WTC11 (cell line): Measurements from ENCODE around the gene ACOX3. TPM values are rescaled to one million over a fixed set of nuclear protein-coding genes. Genes with fewer than 3 reads are reported as not detected.

Experiments used
- ATAC-seq: fragments of 200-7000 bp; cut with Tn5 transposase; 2 replicates; pipeline ENCODE4 v1.10.0; 2021; ENCODE audit warnings: mild to moderate bottlenecking, moderate library complexity
- CTCF ChIA-PET: fragments of 300-600 bp; sonication (Branson Sonifier 250); formaldehyde crosslinking; loops from one replicate; lab custom pipeline; 2021; ENCODE audit warnings: antibody characterized with exemption; lab: Charles Lee
- POLR2A ChIA-PET: fragments of 350-600 bp; sonication (Branson Sonifier 250); formaldehyde crosslinking; loops from one replicate; lab custom pipeline; 2021; ENCODE audit warnings: antibody characterized with exemption; lab: Charles Lee
- DNase-seq: peaks from one replicate; pipeline ENCODE4 v3.0.0; 2021; ENCODE audit warnings: low spot score
- H3K27ac Mint-ChIP-seq: 2 replicates; pipeline ENCODE4 v1.8.0; 2021; ENCODE audit warnings: mixed read lengths
- H3K27me3 Mint-ChIP-seq: 2 replicates; pipeline ENCODE4 v1.8.0; 2021; ENCODE audit warnings: low read depth, mild to moderate bottlenecking, moderate library complexity, mixed read lengths
- H3K36me3 Mint-ChIP-seq: 2 replicates; pipeline ENCODE4 v1.8.0; 2021; ENCODE audit warnings: mixed read lengths
- H3K4me1 Mint-ChIP-seq: 2 replicates; pipeline ENCODE4 v1.8.0; 2022; ENCODE audit warnings: mixed read lengths
- H3K4me3 Mint-ChIP-seq: 2 replicates; pipeline ENCODE4 v1.8.0; 2021; ENCODE audit warnings: mild to moderate bottlenecking, moderate library complexity, mixed read lengths
- H3K9me3 Mint-ChIP-seq: 2 replicates; pipeline ENCODE4 v1.8.0; 2021; ENCODE audit warnings: mixed read lengths
- CREB1 ChIP-seq: sonication (generic); formaldehyde crosslinking; IDR thresholded peaks from 2 replicates; pipeline ENCODE4 v1.8.0; 2023; ENCODE audit warnings: mild to moderate bottlenecking, missing genetic modification reagents
- ELF4 ChIP-seq: sonication (generic); formaldehyde crosslinking; IDR thresholded peaks from 2 replicates; pipeline ENCODE4 v1.8.1; 2022; ENCODE audit warnings: low read depth, mild to moderate bottlenecking, moderate library complexity, missing genetic modification reagents
- FOXP1 ChIP-seq: sonication (generic); formaldehyde crosslinking; IDR thresholded peaks from 2 replicates; pipeline ENCODE4 v1.8.0; 2022; ENCODE audit warnings: missing genetic modification reagents, mild to moderate bottlenecking, moderate library complexity, borderline replicate concordance
- KAT7 ChIP-seq: sonication (generic); formaldehyde crosslinking; IDR thresholded peaks from 2 replicates; pipeline ENCODE4 v1.8.1; 2023; ENCODE audit warnings: missing genetic modification reagents, mild to moderate bottlenecking, borderline replicate concordance
- NFATC4 ChIP-seq: fragments of 250-450 bp; sonication (Bioruptor Pico); IDR thresholded peaks from 2 replicates; pipeline ENCODE4 v1.9.0; 2021; ENCODE audit warnings: mild to moderate bottlenecking
- NFE2L1 ChIP-seq: sonication (generic); formaldehyde crosslinking; IDR thresholded peaks from 2 replicates; pipeline ENCODE4 v1.8.1; 2023; ENCODE audit warnings: missing genetic modification reagents
- PRRX2 ChIP-seq: fragments of 250-450 bp; sonication (Bioruptor Pico); IDR thresholded peaks from 2 replicates; pipeline ENCODE4 v1.8.0; 2021; ENCODE audit warnings: mild to moderate bottlenecking
- SP1 ChIP-seq: sonication (generic); formaldehyde crosslinking; conservative IDR thresholded peaks from 2 replicates; pipeline ENCODE4 v1.8.1; 2022; ENCODE audit warnings: missing genetic modification reagents
- TCF7 ChIP-seq: sonication (generic); formaldehyde crosslinking; IDR thresholded peaks from 2 replicates; pipeline ENCODE4 v1.8.0; 2022; ENCODE audit warnings: mild to moderate bottlenecking, low read depth, missing genetic modification reagents, moderate library complexity
- ZNF121 ChIP-seq: sonication (generic); formaldehyde crosslinking; IDR thresholded peaks from 2 replicates; pipeline ENCODE4 v1.8.0; 2023; ENCODE audit warnings: missing genetic modification reagents
- ZNF232 ChIP-seq: sonication (generic); formaldehyde crosslinking; IDR thresholded peaks from 2 replicates; pipeline ENCODE4 v1.8.0; 2022; ENCODE audit warnings: mild to moderate bottlenecking, missing genetic modification reagents
- total RNA-seq: library from RNA; stranded (reverse); gene quantifications from 3 replicates; pipeline ENCODE4 v1.2.3, GENCODE V29; 2021
- TF ChIP-seq, protein P1 (sequence below): sonication (generic); formaldehyde crosslinking; IDR thresholded peaks from 2 replicates; pipeline ENCODE4 v1.8.1; 2022; ENCODE audit warnings: low read depth, mild to moderate bottlenecking, moderate library complexity, missing genetic modification reagents, borderline replicate concordance
- TF ChIP-seq, protein P2 (sequence below): sonication (generic); formaldehyde crosslinking; conservative IDR thresholded peaks from 2 replicates; pipeline ENCODE4 v1.8.1; 2023; ENCODE audit warnings: mild to moderate bottlenecking, low read depth, missing genetic modification reagents, moderate library complexity
- TF ChIP-seq, protein P3 (sequence below): sonication (generic); formaldehyde crosslinking; IDR thresholded peaks from 2 replicates; pipeline ENCODE4 v1.8.1; 2023; ENCODE audit warnings: mild to moderate bottlenecking, missing genetic modification reagents
- TF ChIP-seq, protein P4 (sequence below): sonication (generic); formaldehyde crosslinking; IDR thresholded peaks from 2 replicates; pipeline ENCODE4 v1.8.0; 2022; ENCODE audit warnings: mild to moderate bottlenecking, missing genetic modification reagents
- TF ChIP-seq, protein P5 (sequence below): sonication (generic); formaldehyde crosslinking; IDR thresholded peaks from 2 replicates; pipeline ENCODE4 v1.8.0; 2023; ENCODE audit warnings: missing genetic modification reagents, mild to moderate bottlenecking, borderline replicate concordance
- TF ChIP-seq, protein P6 (sequence below): sonication (generic); formaldehyde crosslinking; IDR thresholded peaks from 2 replicates; pipeline ENCODE4 v1.8.1; 2022; ENCODE audit warnings: mild to moderate bottlenecking, moderate library complexity, missing genetic modification reagents

Gene ACOX3
- total RNA-seq, 1 experiment from 2014 or later, result 10.7 TPM

DNA sequence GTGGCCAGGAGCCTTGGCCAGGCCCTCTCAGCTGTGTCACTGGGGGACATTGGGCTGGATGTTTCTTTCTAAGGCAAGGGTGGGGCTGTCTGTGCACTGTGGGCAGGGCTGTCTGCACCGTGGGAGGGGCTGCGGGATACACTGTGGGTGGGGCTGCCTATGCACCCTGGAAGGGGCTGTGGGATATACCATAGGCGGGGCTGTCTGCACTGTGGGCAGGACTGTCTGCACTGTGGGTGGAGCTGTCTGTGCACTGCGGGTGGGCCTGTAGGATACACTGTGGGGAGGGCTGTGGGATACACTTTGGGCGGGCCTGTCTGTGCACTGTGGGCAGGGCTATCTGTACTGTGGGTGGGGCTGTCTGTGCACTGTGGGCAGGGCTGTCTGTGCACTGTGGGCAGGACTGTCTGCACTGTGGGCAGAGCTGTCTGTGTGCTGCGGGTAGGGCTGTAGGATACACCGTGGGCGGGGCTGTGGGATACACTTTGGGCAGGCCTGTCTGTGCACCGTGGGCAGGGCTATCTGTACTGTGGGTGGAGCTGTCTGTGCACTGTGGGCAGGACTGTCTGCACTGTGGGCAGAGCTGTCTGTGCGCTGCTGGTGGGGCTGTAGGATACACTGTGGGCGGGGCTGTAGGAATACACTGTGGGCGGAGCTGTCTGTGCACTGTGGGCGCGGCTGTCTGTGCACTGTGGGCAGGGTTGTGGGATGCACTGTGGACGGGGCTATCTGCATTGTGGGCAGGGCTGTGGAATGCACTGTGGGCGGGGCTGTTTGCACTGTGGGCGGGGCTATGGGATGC lies 31.1 kb downstream of the ACOX3 start:
- ATAC-seq, result no peak
- no peak overlapping the region for H3K27ac Mint-ChIP-seq
- POLR2A ChIA-PET, result no interaction called here

DNA sequence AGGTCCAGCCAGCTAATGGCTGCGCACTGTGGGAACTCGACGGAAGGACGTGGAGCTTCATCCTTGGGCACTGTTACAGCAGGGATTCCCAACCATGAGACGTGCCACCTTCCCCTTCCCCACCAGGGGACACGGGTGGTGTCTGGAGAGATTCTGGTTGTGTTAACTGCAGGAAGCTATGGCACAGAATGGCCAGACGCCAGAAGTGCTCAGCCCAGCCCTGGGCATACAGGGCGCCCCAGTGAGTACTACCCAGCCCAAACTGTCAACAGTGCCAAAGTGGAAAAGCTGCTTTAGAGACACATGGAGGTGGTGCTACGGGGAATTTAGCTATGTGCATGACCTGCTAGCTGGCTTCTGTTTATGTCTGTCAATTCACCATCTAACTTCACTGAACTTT lies 32.8 kb downstream of the ACOX3 start:
- ChIA-PET POLR2A (interaction anchor here (0.7 kb wide), 1 partner anchor 195 kb away, joined by 3 read pairs; no protein-coding TSS in a partner anchor), CTCF (interaction anchor here (0.5 to 3.5 kb wide), 9 partner anchors 21 to 231 kb away, joined by 3 to 23 read pairs (median 7); no protein-coding TSS in a partner anchor)
- H3K27me3 Mint-ChIP-seq, result peaks cover 2% of the 10 kb centered on the region; the same call in 1 of the 2 replicates
- DNase-seq (no peak), ATAC-seq (no peak)
- no peak overlapping the region for H3K4me3 Mint-ChIP-seq
- H3K27ac Mint-ChIP-seq, result no peak overlapping the region
- H3K4me1 Mint-ChIP-seq, result peaks cover 12% of the 10 kb centered on the region
- H3K36me3 Mint-ChIP-seq, result peaks cover 20% of the 10 kb centered on the region
- H3K9me3 Mint-ChIP-seq, result peaks cover 13% of the 10 kb centered on the region
- TF ChIP-seq ELF4 (CRISPR knock-in tag) (no peak), SP1 (CRISPR knock-in tag) (no peak), PRRX2 (CRISPR knock-in tag) (no peak), NFATC4 (no peak), FOXP1 (no peak), ZNF232 (CRISPR knock-in tag) (no peak)
- TF ChIP-seq, protein P1, sequence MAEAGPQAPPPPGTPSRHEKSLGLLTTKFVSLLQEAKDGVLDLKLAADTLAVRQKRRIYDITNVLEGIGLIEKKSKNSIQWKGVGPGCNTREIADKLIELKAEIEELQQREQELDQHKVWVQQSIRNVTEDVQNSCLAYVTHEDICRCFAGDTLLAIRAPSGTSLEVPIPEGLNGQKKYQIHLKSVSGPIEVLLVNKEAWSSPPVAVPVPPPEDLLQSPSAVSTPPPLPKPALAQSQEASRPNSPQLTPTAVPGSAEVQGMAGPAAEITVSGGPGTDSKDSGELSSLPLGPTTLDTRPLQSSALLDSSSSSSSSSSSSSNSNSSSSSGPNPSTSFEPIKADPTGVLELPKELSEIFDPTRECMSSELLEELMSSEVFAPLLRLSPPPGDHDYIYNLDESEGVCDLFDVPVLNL, result no peak
- TF ChIP-seq, protein P2, sequence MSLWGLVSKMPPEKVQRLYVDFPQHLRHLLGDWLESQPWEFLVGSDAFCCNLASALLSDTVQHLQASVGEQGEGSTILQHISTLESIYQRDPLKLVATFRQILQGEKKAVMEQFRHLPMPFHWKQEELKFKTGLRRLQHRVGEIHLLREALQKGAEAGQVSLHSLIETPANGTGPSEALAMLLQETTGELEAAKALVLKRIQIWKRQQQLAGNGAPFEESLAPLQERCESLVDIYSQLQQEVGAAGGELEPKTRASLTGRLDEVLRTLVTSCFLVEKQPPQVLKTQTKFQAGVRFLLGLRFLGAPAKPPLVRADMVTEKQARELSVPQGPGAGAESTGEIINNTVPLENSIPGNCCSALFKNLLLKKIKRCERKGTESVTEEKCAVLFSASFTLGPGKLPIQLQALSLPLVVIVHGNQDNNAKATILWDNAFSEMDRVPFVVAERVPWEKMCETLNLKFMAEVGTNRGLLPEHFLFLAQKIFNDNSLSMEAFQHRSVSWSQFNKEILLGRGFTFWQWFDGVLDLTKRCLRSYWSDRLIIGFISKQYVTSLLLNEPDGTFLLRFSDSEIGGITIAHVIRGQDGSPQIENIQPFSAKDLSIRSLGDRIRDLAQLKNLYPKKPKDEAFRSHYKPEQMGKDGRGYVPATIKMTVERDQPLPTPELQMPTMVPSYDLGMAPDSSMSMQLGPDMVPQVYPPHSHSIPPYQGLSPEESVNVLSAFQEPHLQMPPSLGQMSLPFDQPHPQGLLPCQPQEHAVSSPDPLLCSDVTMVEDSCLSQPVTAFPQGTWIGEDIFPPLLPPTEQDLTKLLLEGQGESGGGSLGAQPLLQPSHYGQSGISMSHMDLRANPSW (CRISPR knock-in tag), result no peak
- TF ChIP-seq, protein P3, sequence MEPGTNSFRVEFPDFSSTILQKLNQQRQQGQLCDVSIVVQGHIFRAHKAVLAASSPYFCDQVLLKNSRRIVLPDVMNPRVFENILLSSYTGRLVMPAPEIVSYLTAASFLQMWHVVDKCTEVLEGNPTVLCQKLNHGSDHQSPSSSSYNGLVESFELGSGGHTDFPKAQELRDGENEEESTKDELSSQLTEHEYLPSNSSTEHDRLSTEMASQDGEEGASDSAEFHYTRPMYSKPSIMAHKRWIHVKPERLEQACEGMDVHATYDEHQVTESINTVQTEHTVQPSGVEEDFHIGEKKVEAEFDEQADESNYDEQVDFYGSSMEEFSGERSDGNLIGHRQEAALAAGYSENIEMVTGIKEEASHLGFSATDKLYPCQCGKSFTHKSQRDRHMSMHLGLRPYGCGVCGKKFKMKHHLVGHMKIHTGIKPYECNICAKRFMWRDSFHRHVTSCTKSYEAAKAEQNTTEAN (CRISPR knock-in tag), result no peak
- TF ChIP-seq, protein P4, sequence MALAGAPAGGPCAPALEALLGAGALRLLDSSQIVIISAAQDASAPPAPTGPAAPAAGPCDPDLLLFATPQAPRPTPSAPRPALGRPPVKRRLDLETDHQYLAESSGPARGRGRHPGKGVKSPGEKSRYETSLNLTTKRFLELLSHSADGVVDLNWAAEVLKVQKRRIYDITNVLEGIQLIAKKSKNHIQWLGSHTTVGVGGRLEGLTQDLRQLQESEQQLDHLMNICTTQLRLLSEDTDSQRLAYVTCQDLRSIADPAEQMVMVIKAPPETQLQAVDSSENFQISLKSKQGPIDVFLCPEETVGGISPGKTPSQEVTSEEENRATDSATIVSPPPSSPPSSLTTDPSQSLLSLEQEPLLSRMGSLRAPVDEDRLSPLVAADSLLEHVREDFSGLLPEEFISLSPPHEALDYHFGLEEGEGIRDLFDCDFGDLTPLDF, result no peak

More for the DNA sequence above, 31.1 kb downstream of the ACOX3 start:
- DNase-seq, result no peak
- Mint-ChIP-seq H3K4me3 (no peak overlapping the region), H3K9me3 (peaks cover 13% of the 10 kb centered on the region), H3K27me3 (peaks cover 2% of the 10 kb centered on the region; the same call in 1 of the 2 replicates), H3K4me1 (peaks cover 9% of the 10 kb centered on the region), H3K36me3 (peaks cover 20% of the 10 kb centered on the region)
- CTCF ChIA-PET, result interaction anchor here (0.5 to 3.5 kb wide), 15 partner anchors 13 to 1666 kb away, joined by 3 to 25 read pairs (median 5); no protein-coding TSS in a partner anchor
- TF ChIP-seq NFE2L1, result no peak
- TF ChIP-seq ZNF121 (CRISPR knock-in tag), result no peak
- TF ChIP-seq TCF7 (CRISPR knock-in tag), result no peak
- TF ChIP-seq CREB1, result no peak
- TF ChIP-seq, protein P5, sequence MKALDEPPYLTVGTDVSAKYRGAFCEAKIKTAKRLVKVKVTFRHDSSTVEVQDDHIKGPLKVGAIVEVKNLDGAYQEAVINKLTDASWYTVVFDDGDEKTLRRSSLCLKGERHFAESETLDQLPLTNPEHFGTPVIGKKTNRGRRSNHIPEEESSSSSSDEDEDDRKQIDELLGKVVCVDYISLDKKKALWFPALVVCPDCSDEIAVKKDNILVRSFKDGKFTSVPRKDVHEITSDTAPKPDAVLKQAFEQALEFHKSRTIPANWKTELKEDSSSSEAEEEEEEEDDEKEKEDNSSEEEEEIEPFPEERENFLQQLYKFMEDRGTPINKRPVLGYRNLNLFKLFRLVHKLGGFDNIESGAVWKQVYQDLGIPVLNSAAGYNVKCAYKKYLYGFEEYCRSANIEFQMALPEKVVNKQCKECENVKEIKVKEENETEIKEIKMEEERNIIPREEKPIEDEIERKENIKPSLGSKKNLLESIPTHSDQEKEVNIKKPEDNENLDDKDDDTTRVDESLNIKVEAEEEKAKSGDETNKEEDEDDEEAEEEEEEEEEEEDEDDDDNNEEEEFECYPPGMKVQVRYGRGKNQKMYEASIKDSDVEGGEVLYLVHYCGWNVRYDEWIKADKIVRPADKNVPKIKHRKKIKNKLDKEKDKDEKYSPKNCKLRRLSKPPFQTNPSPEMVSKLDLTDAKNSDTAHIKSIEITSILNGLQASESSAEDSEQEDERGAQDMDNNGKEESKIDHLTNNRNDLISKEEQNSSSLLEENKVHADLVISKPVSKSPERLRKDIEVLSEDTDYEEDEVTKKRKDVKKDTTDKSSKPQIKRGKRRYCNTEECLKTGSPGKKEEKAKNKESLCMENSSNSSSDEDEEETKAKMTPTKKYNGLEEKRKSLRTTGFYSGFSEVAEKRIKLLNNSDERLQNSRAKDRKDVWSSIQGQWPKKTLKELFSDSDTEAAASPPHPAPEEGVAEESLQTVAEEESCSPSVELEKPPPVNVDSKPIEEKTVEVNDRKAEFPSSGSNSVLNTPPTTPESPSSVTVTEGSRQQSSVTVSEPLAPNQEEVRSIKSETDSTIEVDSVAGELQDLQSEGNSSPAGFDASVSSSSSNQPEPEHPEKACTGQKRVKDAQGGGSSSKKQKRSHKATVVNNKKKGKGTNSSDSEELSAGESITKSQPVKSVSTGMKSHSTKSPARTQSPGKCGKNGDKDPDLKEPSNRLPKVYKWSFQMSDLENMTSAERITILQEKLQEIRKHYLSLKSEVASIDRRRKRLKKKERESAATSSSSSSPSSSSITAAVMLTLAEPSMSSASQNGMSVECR (CRISPR knock-in tag), result no peak
- TF ChIP-seq, protein P6, sequence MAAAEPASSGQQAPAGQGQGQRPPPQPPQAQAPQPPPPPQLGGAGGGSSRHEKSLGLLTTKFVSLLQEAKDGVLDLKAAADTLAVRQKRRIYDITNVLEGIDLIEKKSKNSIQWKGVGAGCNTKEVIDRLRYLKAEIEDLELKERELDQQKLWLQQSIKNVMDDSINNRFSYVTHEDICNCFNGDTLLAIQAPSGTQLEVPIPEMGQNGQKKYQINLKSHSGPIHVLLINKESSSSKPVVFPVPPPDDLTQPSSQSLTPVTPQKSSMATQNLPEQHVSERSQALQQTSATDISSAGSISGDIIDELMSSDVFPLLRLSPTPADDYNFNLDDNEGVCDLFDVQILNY (CRISPR knock-in tag), result no peak
- TF ChIP-seq KAT7 (CRISPR knock-in tag), result no peak
- TF ChIP-seq, protein P3 (CRISPR knock-in tag), result no peak
